Fibroblast of skin of left quadriceps (primary cell): Measurements from ENCODE around the gene IREB2.
"Not testable (repeated sequence)": the region's sequence is repeated elsewhere in the genome, so short reads cannot be mapped to it uniquely, and the experiment has no call there.

Source experiments
- DNase-seq, 2 experiments: peaks; one replicate each; pipeline ENCODE4 v3.0.0-alpha.2; 2013; ENCODE audit warnings: low read depth in 2 of 2

Gene IREB2

DNA sequence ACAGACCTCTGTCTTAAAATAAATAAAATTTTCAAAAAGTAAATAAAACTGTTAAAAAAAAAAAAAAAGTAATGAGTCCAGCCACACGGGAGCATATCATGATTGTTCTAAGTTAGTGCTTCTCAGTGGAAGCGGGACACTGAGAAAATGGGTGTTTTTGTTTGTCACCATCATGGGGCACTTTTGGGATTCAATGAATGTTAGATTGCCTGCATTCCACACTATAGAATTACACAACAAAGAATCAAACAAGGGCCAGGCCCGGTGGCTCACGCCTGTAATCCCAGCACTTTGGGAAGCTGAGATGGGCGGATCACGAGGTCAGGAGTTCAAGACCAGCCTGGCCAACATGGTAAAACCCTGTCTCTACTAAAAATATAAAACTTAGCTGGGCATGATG is 3.3 kb upstream of the IREB2 start:
- DNase-seq: not testable (repeated sequence)

DNA sequence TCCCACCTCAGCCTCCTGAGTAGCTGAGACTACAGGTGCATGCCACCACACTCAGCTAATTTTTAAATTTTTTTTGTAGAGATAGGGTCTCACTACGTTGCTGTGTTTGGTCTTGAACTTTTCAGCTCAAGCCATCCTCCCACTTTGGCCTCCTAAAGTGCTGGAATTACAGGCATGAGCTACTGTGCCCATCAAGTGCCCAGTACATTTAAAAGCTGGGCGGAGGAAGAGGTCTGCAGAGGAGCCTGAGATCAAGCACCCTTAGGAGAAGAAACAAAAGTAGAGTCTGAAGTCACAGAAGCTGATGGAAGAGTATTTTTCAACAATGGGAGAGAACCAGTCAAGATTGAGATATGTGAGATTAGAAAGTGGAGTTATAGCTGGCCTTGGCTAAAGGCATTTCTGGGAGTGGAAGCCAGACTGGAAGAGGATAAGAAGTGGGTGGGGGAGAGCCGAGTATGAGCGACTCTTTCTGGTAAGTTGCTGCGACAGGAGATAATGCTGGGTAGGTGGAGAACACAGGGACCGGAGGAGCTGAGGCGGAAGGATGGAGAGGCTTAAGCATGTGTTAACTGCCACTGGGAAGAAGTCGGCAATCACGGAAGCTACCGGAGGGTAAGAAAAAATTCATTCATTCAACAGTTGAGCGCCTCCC is 782 bp upstream of the IREB2 start:
- DNase-seq: no peak

DNA sequence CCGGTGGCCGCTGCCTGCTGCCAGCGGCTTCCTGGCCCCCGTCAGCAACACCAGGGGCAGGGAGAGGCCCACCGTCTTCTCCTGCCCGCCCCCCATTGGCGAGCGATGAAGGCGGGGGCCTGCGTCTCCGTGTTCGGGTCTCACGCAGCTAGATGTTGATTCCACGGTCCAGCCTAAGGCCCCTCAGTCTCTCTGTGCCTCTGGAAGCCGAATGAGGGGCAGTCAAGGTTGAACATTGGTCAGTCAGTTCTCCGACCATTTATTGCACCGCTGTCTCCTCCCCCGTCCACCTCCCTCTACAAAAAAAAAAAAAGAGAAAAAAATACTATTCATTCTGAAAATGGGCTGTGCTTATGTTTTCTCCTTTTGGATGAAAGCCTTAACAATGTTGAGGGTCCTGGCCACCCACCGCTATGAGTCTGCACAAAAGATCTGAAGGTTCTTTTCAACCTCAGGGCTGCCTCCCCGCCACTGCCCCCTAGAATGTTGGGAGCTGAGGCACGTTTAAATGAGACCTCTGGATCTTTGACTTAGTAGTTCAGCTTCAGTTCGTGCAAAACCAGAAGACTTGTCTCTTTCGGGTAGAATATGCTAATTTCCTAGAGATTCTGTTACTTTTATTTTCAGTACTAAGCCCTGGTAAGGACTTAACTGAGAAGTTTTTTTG is 736 bp downstream of the IREB2 start:
- no peak for DNase-seq

DNA sequence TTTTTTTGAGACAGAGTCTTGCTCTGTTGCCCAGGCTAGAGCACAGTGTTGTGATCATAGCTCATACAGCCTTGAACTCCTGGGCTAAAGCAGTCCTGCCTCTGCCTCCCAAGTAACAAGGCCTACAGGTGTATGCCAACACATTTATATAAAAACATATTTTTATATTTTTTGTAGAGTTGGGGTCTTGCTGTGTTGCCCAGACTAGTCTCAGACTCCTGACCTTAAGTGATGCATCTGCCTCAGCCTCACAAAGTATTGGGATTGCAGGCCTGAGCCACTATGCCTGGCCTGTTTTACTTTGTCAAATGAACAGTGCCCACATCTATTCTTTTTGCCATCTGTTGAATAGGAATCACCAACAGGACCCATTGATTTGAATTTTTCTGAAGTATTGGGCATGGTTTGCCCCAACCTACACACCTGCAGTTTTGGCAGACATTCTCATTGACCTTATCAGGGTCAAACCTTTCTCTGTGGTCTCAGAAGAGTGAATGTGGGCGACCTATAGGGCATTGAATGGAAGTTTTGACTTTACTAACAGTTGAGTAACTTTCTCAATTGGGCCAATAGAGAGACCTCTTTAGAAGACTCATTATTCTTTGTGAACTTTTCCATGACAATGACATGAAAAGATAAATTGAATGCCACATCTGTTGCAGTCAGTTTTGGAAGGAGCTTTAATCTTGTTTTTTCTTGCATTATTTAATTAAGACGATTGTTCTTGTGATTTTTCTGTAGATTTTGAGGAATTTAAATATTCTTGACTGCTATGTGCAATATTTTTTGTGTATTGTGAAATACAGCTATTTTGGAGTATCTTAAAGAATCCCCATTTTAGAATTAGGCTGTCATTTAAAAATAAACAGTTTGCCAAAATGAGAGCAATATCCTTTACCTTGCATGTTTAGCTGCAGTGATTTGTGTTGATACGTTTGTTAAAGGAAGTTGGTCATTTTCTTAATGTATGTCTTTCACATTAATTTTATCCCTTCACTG is 2.7 kb downstream of the IREB2 start:
- DNase-seq: no peak

DNA sequence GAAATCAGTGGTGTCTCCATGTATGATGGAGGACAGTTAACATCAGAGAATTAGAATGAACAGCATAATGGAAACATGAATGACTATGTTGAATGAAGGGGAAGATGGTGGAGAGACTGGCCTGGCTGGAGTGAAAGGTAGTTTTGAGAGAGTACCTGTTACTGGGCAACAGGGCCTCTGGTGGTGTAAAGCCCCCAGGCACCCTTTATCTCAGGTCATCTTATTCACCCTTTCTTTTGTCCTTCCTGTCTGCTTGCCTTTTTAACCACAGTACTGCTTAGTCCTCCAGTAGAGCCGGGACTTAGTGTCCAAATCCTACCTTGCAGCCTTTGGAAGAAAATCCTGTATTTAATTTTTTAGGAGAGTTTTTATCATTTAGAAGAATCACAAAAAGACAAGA is 6.2 kb downstream of the IREB2 start:
- no peak for DNase-seq

DNA sequence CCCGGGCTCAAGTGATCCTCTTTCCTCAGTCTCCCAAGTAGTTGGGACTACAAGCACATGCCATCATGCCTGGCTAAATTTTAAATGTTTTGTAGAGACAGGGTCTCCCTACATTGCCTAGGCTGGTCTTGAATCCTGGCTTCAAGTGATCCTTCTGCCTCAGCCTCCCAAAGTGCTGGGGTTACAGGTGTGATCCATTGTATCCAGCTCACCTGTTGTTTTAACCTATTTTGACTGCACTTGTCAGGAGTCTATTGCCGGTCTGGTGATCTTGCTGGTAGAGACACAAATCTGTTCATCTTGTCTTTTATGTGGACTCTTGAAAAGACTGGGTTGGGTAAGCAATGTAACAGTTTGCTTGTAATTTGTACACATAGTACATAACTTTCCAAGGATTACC is 7.9 kb downstream of the IREB2 start:
- no peak for DNase-seq

DNA sequence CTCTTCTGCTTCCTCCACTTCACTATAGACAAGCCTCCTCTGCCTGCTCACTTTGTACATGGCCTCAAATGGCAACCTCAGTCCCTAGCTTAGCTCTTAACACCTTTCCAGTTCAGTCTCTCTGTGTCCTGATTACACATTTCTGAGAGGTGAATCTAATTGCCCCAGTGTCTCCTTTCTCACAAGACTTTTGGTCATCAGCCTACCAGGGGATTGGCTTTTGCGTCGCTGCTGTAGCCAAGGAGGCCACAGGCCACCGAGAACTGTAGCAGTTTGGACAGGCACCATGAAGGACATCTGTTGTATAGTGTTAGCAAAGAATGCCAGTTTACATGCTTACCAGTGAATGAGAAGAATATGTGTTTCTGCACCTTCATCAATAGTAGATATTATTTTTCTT is 8.5 kb downstream of the IREB2 start:
- DNase-seq: no peak

DNA sequence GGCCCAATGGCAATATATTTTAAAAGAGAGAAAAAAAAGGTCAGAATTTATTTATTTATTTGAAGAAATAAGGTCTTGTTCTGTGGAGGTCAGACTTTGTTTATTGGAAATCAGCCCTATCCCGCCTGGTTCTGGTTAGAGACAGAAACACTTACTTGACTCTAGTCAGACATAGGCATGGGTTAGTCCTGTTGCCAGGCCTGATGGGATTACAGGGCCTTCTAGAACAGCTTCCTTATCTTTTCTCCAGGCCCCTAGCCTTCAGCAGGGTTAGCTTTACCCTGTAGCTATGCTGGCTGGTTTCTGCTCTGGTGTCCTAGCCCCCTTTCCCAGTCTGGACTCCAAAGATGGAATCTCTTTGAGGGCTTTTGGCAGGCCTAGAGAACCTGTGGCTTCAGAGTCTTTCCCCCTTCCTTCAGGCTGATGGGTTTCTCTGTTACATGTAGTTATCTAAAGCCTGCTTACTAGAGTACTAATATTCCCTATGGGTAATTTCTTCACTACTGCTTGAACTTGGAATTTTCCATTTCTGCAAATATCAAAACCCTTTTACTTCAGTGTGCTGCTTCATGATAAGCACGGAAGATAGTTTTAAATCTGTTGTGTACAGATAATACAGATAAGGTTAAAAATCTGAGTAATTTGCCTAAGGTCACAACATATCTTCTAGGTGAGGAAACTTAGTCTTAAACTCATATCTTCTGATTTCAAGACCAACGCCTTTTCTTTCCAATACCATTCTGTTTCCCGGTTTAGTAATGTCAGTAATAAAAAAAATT is 10.6 kb downstream of the IREB2 start:
- no peak for DNase-seq

DNA sequence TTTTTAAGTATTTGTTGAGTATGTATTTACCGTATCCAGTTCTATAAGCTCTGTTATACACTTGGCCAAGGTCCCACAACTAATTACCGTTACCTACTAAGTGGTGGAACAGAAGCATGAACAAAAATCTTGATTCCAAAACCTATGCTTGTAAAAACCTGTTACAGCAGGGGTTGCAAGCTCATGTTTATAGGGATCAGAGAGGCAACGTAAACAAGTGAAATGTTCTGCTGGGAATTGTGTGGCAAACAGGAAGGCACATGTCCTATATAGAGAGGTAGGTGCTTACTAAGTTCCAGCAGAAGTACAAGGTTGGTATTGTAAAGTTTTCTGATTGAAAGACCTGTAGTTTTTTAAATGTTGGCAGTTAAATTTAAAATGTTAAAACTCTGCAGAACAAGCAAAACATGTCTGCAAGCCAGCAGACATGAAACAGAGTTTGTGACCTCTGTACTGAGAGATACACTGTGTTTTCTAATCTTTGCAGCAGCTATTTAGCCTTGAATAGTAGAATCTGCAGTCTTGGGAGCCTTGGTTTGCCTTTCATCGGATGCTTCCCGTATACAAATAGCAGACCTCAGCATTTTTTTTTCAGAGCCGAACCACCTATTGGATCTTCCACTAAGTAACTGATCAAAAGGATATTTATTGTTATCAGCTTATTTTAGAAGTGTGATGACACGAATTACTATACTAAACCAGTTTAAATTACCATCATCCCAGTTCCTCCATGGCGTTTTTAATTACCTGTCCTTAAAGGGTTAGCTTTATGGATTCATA is 11.4 kb downstream of the IREB2 start:
- no peak for DNase-seq

DNA sequence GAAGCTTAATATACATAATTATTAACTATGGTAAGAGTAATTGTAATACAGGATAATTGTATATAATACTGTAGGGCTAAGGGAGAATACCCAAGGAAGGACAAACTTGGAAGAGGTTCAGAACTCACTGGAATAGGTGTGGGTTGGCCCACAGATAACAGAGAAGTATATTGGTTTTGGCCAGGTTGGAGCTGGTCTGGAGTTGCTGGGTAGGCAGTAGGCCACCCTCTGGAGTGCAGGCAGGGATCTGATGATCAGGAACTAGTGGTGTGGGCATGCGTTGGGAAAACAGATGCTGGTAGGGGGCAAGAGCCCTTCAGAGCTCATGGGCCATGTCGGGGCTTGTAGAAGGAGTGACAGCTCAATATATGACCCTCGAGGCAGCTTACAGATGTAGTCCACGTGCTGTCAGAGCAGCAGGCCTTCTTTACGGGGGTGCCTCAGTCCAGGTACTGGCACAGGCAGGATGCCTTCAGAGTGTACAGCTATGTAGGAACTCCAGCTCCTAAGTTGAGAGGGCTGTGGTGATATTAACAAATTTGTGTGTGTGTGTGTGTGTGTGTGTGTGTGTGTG is 12.4 kb downstream of the IREB2 start:
- DNase-seq: no peak

DNA sequence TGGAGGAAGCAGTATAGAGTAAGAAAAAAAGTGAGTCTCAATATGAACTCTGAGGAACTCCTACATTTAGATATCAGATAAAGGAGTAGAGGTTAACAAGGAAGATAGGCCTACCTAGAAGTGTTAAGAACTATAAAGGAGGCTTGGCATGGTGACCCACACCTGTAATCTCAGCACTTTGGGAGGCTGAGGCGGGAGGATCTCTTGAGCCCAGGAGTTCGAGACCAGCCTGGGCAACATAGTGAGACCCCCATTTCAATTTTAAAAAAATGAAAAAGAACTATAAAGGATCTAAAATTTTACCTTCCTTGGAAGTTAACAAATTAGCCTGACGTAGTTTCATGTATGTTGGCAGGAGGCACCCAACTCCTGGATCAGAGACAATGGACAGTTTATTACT is 14.5 kb downstream of the IREB2 start:
- DNase-seq: no peak

DNA sequence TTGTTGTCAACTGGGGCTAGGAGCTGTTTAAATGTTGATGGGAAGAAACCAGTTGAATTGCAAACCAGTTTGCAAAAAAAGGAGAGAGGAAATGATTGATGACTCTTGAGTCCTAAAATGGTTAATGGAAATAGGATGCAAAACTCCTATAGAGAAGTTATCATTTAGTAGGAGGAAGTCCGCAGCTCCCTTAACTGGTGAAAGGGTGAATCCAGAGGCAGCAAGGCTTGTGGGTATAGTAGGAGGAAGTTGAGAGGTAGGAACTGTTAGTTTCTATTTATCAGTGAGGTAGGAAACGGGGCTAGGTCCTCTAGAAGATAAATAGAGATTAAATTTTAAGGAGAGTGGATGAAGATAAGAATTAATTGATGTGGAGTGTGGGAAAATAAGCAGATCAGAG is 15.4 kb downstream of the IREB2 start:
- no peak for DNase-seq

DNA sequence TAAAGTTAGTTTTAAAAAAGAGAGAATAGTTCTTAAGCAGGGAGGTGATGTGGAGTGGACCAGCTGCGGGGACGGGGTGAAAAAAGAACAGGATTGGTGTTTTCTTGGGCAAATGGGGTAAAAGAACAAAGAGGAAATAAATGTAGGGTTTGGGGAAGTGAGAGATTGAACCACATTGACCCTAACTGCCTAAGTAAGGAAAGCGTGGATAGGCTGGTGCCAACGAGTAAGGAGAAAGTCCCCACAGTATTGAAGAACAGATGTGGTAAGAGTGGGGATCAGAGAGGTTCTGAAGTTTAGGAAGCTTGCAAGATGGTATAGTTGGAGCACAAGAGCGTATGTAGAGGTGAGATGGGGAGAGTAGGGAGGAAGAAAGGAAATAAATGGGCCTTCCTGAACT is 17.0 kb downstream of the IREB2 start:
- no peak for DNase-seq

DNA sequence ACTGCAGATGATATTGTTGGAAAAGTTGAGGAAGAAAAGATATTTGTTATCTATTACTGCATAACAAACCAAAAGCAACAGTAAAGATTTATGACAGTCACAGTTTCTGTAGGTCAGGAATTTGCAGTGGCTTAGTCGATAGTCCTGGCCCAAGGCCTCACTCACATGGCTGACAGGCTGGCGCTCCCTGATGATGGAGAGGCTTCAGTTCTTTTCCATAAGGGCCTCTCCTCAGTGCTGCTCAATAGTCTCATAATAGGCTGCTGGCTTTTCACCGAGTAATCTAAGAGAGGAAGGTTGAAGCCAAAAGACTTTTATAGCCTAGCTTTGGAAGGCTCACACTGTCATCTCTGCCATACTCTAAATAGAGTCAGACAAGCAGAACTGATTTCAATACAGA is 17.7 kb downstream of the IREB2 start:
- DNase-seq: no peak

DNA sequence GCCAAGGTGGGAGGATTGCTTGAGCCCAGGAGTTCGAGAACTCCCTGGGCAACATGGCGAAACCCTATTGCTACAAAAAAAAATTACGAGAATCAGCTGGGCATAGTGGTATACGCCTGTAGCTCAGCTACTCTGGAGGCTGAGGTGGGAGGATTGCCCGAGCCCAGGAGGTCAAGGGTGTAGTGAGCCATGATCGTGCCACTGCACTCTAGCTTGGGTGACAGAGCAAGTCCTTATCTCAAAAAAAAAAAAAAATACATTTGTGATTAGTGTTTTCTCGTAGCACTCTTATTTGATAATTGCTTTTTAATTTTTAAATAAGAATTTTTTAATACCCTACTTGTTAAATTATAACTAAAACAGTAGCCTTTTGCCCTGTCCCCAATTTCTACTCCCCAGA is 18.4 kb downstream of the IREB2 start:
- no peak for DNase-seq

DNA sequence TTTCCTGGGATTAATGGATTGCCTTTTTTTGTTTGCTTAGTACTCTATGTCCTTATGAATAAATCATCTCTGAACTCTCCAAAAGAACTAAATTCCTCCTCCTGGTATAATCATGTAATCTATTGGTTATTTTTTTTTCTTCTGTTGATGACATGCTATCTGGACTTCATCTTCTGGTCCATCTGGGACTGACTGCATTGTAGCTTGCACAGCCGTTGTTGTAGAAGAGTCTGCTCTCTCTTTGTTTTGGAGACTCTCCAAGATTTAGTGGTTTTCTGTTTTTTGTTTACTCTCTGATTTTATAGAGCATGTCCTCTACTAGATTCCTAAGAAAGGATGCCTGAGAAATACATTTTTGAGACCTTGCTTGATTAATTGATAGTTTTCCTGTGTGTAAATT is 19.1 kb downstream of the IREB2 start:
- DNase-seq: peak; percentile 67 to 73

DNA sequence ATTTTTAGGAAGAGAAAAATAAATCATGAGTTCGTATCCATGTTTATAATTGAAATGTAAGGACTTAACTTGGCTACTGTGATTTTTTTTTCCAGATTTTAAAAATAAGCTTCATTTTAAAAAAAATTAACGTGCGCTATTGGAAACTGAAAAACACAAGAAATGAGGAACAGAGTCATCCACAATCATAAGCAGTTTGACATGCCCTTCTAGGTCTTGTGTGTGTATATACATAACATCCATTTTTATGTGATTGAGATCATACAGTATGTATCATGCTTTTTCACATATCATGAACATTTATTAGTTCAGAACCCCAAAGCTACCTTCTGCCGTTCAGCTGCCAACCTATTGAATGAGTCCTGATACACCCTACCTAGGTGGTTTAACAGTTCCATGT is 22.7 kb downstream of the IREB2 start:
- no peak for DNase-seq

DNA sequence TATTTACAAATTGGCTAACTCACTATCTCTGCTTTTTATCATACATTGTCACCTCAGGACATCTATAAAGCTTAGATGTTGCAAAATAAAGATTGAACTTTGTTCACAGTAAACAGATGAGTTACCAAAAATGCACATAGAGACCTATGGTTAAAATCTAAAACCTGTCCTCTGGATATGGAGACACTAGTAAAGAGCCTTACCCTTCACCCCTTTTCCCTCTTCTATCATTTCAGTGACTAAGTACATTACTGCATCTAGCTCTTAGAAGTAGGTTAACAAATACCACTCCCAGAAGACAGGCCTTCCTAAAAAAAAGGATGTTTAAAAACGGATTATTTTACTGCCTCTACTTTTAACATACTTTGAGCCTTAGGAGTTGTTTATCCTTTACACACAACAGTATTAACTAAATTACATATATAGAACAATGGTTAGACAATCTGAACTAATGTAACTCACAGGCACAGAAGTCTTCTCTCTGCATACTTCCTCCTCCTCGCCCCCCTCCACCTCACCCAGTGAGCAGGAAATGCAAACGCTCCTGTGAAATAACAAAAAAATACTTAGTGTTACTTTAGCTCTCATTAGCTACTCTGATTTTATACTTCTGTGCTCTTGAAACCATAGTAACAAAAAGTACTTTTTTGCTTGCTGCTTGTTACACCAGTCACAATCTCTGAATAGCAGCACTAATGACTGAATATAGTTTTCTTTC is 23.3 kb downstream of the IREB2 start:
- DNase-seq: no peak

DNA sequence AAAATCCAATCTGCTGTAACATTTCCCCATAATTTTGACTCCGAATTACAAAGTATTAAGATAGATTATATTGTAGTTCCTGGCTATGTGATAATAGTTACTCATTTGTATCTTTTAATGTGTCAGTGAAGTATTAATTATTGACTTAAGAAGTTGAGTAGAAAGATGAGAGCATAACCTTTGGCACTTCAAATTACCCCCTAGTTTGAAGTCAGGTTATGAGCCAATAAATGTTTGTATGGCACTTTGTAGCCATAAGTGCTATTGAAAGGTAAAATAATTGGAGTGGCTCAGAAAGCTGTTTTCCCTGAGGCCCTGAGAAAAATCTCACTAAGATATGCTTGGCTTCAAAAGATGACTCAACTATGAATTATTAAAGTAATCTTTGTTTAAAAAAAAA is 31.0 kb downstream of the IREB2 start:
- no peak for DNase-seq

DNA sequence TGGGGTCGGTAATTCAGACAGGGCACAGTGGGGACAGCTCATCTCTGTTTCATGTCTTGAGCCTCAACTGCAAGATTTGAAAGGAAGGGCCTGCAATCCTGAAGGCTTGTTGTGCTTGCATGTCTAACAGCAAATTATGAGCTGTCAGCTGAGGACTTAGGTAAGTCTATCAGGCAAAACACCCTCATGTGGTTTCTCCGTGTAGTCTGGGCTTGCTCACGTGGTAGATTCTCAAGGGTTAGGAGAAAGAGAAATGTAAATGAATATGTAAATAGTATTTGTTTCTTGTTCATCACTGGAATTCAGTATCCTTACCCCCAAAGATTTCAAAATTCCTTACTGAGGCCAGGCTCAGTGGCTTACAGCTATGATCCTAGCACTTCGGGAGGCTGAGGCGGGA is 39.3 kb downstream of the IREB2 start:
- DNase-seq: no peak
